SK-N-DZ (cell line): ENCODE results near the gene YAF2.
A peak's percentile ranks its signal among the peaks of the same experiment; 100 is the strongest.
"Not testable (repeated sequence)": the region's sequence is repeated elsewhere in the genome, so short reads cannot be mapped to it uniquely, and the experiment has no call there.

Experiments
- DNase-seq: peaks from one replicate; pipeline ENCODE4 v3.0.0-alpha.2; 2015; ENCODE audit warnings: low spot score

Gene YAF2

GRCh38 chr12:42196723-42197603 is 41.1 kb downstream of the YAF2 start:
- DNase-seq = no peak

DNA sequence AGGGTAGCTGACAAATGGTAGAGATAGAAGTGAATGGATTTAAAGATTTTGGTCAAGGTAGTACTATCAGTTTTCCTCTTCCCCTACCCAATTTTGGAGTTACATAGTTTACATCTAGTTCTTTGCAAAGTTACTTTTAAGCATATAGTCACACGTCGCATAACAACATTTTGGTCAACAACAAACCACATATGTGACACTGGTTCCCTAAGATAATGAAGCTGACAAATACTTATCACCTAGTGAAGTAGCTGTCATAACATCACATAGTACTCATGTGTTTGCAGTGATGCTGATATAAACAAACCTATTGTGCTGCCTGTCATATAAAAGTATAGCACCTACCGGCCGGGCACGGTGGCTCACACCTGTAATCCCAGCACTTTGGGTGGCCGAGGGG is 45.4 kb downstream of the YAF2 start:
- DNase-seq = no peak

DNA sequence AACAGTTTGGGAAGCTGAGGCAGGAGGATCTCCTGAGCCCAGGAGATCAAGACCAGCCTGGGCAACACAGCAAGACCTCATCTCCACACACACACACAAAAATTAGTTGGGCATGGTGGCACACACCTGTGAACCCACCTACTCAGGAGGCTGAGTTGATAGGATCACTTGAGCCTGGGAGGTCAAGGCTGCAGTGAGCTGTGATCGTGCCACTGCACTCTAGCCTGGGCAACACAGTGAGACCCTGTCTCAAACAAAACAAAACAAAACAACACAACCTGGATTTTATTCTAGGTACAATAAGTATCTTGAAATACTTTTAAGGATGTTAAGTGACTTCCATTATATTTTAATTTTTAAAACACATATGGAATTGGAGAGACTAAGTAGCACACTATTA is 45.8 kb downstream of the YAF2 start:
- DNase-seq = no peak

GRCh38 chr12:42190376-42190775 is 47.7 kb downstream of the YAF2 start:
- DNase-seq = no peak

DNA sequence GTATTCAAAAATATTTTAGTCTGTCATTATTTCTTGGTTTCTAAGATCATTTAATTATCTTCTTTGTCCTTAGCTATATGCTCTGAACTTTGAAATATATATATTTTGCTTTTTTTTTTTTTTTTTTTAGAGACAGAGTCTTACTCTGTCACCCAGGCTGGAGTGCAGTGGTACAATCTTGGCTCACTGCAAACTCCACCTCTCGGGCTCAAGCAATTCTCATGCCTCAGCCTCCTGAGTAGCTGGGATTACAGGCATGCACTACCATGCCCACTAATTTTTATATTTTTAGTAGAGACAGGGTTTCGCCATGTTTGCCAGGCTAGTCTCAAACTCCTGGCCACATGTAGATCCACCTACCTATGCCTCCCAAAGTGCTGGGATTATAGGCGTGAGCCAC is 49.8 kb downstream of the YAF2 start:
- not testable (repeated sequence) for DNase-seq

GRCh38 chr12:42187799-42188198 is 50.2 kb downstream of the YAF2 start:
- DNase-seq = no peak

GRCh38 chr12:42186793-42187192 is 51.3 kb downstream of the YAF2 start:
- no peak for DNase-seq

- no peak for DNase-seq
Observed at GRCh38 chr12:42182394-42182793, 55.7 kb downstream of the YAF2 start.

DNA sequence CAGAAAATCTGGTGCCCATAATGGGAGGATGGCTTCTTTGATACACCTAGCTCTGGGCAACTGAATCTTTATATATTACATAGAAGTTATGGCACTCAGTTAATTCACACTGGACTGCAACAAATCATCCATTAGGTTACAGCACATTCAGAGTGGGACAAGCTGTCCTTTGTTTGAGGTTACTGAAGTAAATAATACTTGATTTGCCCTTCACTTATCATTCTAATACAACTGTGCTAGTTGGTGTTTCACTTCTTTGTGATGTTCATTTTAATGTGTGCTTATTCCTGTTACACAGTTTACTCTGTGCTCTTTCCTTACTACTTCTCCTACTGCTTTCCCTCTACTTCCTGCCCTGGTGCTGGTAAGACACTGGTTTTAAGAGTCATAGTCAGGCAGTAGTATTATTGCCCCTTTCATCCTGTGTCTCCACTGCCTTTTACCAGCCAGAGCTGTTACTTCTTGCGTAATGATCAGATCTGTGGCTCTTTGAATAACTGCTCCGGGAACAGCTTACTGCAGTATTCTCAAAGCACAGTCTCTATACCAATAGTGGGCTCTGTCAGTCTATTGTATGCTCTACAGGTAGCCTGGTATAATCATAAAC is 57.0 kb downstream of the YAF2 start:
- no peak for DNase-seq

DNA sequence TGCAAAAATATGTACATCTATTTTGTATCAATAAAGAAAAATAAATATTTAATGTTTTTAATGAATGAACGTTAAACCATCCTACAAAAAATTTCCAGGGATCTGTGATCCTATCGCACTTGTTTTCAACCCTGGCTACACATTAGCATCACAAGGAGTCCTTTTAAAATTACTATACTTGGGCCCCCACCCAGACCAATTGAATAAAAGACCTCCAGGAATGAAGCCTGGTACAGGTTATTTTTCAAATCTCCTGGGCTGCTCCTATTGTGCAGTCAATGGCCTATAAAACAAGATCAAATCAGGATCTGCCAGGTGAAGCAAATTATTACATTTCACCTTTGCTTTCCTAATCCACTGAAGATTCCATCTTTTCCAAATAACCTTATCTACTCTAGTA is 59.9 kb downstream of the YAF2 start:
- no peak for DNase-seq

DNA sequence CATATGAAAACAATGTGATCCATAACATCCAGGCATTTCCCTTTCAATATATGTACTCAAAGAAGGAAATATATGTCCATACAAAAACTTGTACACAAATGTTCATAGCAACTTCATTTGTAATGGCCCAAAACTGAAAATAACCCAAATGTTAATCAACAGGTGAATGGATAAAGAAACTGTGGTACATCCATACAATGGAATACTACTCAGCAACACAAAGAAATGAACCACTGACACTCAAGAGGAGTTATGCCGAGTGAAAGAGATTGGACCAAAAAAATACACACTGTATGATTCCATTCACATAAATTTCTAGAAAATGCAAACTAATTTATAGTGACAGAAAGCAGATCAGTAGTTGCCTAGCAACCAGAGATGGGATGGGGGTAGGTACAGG is 63.1 kb downstream of the YAF2 start:
- no peak for DNase-seq

DNA sequence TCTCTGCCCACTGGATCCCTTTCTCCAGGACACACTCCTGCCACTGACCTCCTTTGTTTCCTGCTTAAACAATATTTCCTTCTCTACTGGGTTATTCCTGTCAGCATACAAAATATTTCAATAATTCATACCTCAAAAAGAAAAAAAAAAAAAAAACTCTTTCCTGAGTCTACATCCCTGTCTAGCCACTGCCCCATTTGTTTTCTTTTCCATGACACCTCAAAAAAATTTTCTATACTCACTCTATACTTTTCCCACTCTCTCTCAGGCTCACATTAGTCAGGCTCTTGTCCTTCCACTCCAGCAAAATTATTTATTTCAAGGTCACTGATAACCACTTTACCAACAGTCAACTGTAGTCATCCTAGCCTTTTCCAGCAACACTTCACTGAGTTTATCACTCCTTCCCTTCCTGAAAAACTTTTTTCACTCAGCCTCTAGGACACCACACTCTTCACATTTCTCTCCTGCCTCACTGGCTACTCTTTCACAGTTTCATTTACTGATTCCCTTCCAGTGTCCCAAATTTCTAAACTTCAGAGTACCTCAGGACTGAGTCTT is 64.0 kb downstream of the YAF2 start:
- no peak for DNase-seq

DNA sequence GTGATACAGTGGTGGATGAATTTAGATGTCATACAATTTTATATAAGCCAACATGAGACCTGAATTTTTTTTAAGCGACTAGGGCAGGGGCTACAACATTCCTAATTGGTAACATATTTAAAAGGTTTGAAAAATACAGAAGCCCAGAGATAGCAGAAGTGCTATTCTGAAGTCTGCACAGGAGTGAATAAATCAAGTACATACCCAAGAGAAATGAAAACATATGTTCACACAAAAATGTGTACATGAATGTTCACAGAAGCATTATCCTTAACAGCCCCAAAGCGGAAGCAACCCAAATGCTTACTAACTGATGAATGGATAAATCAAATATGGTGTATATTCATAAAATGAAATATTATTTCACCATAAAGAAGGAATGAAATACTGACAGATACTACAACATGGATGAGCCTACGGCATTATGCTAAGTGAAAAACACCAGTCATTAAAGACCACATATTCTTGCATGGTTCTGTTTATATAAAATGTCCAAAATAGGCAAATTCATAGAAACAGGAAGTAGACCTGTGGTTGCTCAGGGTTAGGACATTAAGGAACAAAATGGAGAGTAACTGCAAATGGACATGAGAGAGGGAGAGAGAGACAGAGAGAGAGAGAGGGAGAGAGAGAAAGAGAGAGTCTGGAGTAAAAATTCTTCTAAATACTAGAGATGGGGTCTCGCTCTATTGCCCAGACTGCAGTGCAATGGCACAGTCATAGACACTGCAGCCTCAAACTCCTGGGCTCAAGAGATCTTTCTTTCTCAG is 65.4 kb downstream of the YAF2 start:
- no peak for DNase-seq

DNA sequence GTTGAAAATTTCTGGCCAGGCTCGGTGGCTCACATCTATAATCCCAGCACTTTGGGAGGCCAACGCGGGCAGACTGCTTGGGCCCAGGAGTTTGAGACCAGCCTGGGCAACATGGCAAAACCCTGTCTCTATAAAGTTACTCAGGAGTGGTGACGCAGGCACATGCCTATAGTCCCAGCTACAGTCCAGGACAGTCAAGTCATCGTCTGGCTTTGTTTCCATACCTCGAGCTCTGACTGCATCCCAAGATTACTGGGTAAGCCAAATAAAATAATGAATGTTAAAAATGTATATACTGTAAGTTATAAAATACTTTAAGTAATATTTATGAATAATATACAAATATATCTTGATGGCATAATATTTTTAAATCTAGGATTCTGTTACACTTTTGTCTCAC is 70.3 kb downstream of the YAF2 start:
- DNase-seq = no peak

DNA sequence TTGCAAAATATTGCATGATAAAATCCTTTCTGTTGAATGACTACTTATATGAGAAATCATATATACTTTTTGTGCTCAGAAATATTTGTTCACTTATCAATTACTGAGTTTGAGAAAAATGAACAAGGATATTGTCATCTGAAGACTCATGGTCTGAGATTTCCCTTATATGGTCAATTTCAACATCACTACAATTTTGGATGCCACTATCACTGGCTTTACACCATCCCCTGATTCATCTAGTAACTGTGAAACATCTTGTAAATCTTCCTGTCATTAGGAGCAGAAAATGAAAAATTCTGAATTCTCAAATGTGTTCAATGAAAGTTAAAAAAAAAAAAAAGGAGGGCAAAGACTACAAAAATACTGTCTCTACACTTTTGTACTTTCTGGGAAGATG is 71.5 kb downstream of the YAF2 start:
- DNase-seq = no peak

GRCh38 chr12:42163913-42164312 is 74.1 kb downstream of the YAF2 start:
- DNase-seq = no peak

DNA sequence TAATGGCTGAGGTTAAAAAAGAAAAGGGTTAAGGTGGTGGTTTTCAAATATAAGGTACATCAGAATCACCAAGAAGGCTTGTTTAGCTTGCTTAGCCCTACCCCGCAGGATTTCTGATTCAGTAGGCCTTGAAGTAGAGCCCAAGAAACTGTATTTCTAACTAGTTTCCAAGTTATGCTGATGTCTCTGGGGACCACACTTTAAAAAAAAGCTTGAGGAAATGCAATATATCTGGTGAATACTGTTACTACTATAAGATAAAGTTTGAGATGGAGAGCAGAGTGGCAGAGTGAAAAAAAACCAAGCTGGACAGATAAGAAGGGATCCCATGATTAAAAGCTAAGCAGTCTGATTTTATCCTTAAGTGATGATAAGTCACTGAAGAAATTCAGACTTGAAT is 75.1 kb downstream of the YAF2 start:
- no peak for DNase-seq

GRCh38 chr12:42162193-42162592 is 75.9 kb downstream of the YAF2 start:
- no peak for DNase-seq

- DNase-seq = no peak
Observed at GRCh38 chr12:42161529-42161928, 76.5 kb downstream of the YAF2 start.

DNA sequence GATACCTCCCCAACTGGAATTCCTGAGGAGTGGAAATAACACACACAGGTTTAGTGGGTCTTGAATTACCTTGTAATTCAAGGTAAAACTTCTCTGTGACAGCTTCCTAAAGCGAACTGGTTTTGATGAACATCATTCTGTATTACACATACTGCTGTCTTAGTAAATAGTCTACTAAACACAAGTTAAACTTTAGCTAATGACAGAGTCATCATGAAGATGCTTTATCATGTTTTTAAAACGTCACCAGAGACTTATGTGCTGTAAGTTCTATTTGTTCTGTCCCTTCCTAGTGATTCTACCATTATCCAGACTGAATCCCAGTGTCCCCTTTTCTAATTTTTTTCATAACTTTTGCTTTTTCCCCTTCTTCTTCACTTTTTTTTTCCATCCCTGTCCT is 81.8 kb downstream of the YAF2 start:
- no peak for DNase-seq

DNA sequence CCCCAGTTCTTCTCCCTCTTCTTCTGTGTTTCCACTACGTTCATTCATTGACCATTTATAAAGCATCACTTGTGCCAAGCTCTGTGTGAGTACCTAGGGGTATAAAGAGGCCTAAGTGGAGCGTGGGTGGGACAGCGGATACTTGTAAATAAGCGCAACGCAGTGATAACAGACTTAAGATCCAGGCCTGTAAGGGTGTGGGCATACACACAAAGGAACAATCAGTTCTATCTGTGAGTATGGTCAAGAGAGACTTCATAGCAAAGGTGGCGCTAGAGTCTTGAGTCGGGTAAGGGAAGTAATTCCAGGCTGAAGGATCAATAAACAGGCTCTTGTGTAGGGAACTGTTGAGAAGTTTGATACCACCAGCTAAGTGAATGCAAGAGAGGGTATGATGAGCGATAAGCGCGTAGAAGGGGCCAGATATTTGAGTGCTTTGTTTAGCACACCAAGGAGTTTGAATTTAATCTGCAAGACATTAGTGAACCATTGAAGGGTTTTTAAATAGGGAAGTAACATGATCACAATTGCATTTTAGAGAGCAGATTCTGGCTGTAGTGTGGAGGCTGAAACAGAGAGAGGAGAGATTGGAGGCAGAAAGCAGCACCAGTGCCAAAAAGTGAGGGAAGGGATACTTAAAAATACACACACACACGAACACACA is 92.4 kb downstream of the YAF2 start:
- peak; percentile 59 for DNase-seq

DNA sequence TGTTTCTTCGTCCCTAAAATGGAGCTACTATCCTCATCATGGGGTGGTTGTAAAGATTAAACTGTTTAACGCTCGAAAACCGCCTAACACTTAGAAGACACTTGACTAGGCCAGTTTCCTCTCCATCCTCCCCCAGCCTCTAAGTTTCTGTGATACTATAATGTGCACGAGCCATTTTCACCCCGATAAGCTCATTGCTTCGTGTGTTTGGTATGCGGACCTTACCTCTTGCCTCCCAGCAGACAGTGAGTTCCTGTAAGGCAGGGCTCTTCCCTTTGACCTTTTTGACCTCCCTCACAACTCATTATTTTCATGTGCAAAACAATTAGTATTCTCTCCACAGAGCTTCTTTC is 92.9 kb downstream of the YAF2 start:
- no peak for DNase-seq
